GM12878 (cell line): Measurements from ENCODE around the gene PRSS33. TPM values are rescaled to one million over a fixed set of nuclear protein-coding genes. Genes with fewer than 3 reads are reported as not detected.

Source experiments
- ATAC-seq: fragments of 200-7000 bp; cut with Tn5 transposase; 3 replicates; pipeline ENCODE4 v1.9.1; 2020; ENCODE audit warnings: mild to moderate bottlenecking, moderate library complexity
- BruUV-seq: library from RNA; stranded (reverse); fragments of 400-500 nt; replicated peaks from 2 replicates; lab custom pipeline; 2021; lab: Mats Ljungman, UMichigan
- CTCF ChIA-PET: fragments of 300-600 bp; sonication (Branson Sonifier 250); formaldehyde crosslinking; extraction: SDS; loops from one replicate; lab custom pipeline; 2021; ENCODE audit warnings: inconsistent platforms; lab: Yijun Ruan, JAX
- POLR2A ChIA-PET: fragments of 350-600 bp; formaldehyde crosslinking; extraction: SDS; loops from one replicate; lab custom pipeline; 2021; ENCODE audit warnings: inconsistent platforms; lab: Charles Lee
- RAD21 ChIA-PET: fragments of 300-600 bp; sonication (Branson Sonifier 250); formaldehyde crosslinking; loops from one replicate; lab custom pipeline; 2023; ENCODE audit warnings: antibody characterized with exemption; ENCODE audit not compliant: unreplicated experiment; lab: Charles Lee
- SMC1A ChIA-PET: fragments of 300-600 bp; sonication (Branson Sonifier 250); formaldehyde crosslinking; loops from one replicate; lab custom pipeline; 2023; ENCODE audit not compliant: unreplicated experiment, uncharacterized antibody; lab: Charles Lee
- DNase-seq: peaks from one replicate; pipeline ENCODE4 v3.0.0-alpha.2; 2011; ENCODE audit warnings: low read depth, low spot score
- FAIRE-seq: peaks from 3 replicates; lab custom pipeline; 2011; peaks lifted over from hg19 to GRCh38; lab: Jason Lieb, UNC
- H2AFZ ChIP-seq: 2 replicates; pipeline ENCODE4 v1.6.0; 2011; ENCODE audit warnings: low read depth, low read length, control low read depth; ENCODE audit not compliant: control insufficient read depth
- H3K27ac ChIP-seq: 2 replicates; pipeline ENCODE4 v1.5.1; 2011; ENCODE audit warnings: control low read depth; ENCODE audit not compliant: control insufficient read depth, insufficient read depth
- H3K27me3 ChIP-seq, 2 experiments: replicated peaks in 1 of 2; 2 replicates each; pipeline versions ENCODE4 v1.6.0 to v1.6.1; 2011; ENCODE audit warnings: low read length in 1 of 2; ENCODE audit not compliant: control insufficient read depth in 2 of 2, insufficient read depth in 2 of 2
- H3K36me3 ChIP-seq, 2 experiments: 2 replicates each; pipeline ENCODE4 v1.5.1; 2011; ENCODE audit warnings: low read length in 1 of 2; ENCODE audit not compliant: control insufficient read depth in 2 of 2, insufficient read depth in 2 of 2
- H3K4me1 ChIP-seq: 2 replicates; pipeline ENCODE4 v1.6.1; 2011; ENCODE audit warnings: mild to moderate bottlenecking, low read length, moderate library complexity, mixed read lengths; ENCODE audit not compliant: control insufficient read depth, insufficient read depth
- H3K4me2 ChIP-seq: 2 replicates; pipeline ENCODE4 v1.6.0; 2011; ENCODE audit warnings: control low read depth; ENCODE audit not compliant: control insufficient read depth, insufficient read depth
- H3K4me3 ChIP-seq: fragments of 200-600 bp; sonication (generic); 2 replicates; pipeline ENCODE4 v1.5.1; 2016
- H3K79me2 ChIP-seq: 2 replicates; pipeline ENCODE4 v1.6.0; 2011; ENCODE audit warnings: low read length; ENCODE audit not compliant: control insufficient read depth, insufficient read depth
- H3K9ac ChIP-seq: 2 replicates; pipeline ENCODE4 v1.8.0; 2011; ENCODE audit warnings: low read length, control low read depth, mixed read lengths; ENCODE audit not compliant: control insufficient read depth, insufficient read depth
- H3K9me3 ChIP-seq: replicated peaks from 3 replicates; pipeline ENCODE4 v1.5.1; 2011; ENCODE audit warnings: mild to moderate bottlenecking, low read length; ENCODE audit not compliant: control insufficient read depth, insufficient read depth
- H4K20me1 ChIP-seq: 2 replicates; pipeline ENCODE4 v1.6.0; 2011; ENCODE audit not compliant: control insufficient read depth, insufficient read depth
- BCLAF1 ChIP-seq: fragments of 450-650 bp; IDR thresholded peaks from 2 replicates; pipeline ENCODE4 v1.6.1; 2017; ENCODE audit warnings: antibody characterized with exemption, mild to moderate bottlenecking, moderate library complexity
- CHD1 ChIP-seq: IDR thresholded peaks from 2 replicates; pipeline ENCODE4 v1.6.1; 2012; ENCODE audit warnings: low read depth, low read length, improper control_type of control experiment
- FOS ChIP-seq: IDR thresholded peaks from 3 replicates; pipeline ENCODE4 v1.6.1; 2011; ENCODE audit warnings: borderline replicate concordance; ENCODE audit not compliant: insufficient read length; ENCODE audit errors: extremely low read depth
- RAD51 ChIP-seq: fragments of 450-650 bp; IDR thresholded peaks from 2 replicates; pipeline ENCODE4 v1.6.1; 2016; ENCODE audit warnings: moderate library complexity, mild to moderate bottlenecking, inconsistent platforms
- RELB ChIP-seq: fragments of 450-650 bp; IDR thresholded peaks from 2 replicates; pipeline ENCODE4 v1.6.1; 2017; ENCODE audit warnings: low read depth, mild to moderate bottlenecking, moderate library complexity
- SKIL ChIP-seq: fragments of 450-650 bp; IDR thresholded peaks from 2 replicates; pipeline ENCODE4 v1.6.1; 2017; ENCODE audit warnings: mild to moderate bottlenecking, low read depth, inconsistent platforms; ENCODE audit not compliant: poor library complexity, severe bottlenecking
- WGBS: methylation state at CpG from one replicate; pipeline ENCODE4 v1.1.6; 2016; ENCODE audit warnings: low lambda C conversion rate; ENCODE audit not compliant: insufficient replicate concordance, insufficient coverage; ENCODE audit errors: missing lambda C conversion rate; 5-methylcytosine and 5-hydroxymethylcytosine counted together
- in situ Hi-C: fragments of 300-500 bp; cut with MboI; formaldehyde crosslinking; loops from 9 replicates; pipeline ENCODE4 v1.14.3; 2018; ENCODE audit warnings: mixed read lengths
- intact Hi-C: fragments of 100-400 bp; cut with micrococcal nuclease; formaldehyde crosslinking; loops from one replicate; pipeline ENCODE4 v1.14.2; 2022; ENCODE audit not compliant: unreplicated experiment
- polyA plus RNA-seq, 11 experiments: library from polyadenylated mRNA; depleted of rRNA in 4 of 11; unstranded in 6 of 11; stranded (reverse) in 5 of 11; fragments of >200 nt; fragmentation: Nextera tagmentation in 4 of 11; fragmentation: Illumina TruSeq in 1 of 11; extraction: Ambion mirVana in 4 of 11; extraction: Trizol in 1 of 11; gene quantifications; 1 replicate in 1 of 11; 2 replicates in 10 of 11; pipeline versions ENCODE4 v1.2.1 to v1.2.3, GENCODE V29; 2011 to 2016; ENCODE audit warnings: inconsistent platforms in 2 of 11, missing spikeins in 2 of 11, low read depth in 1 of 11
- total RNA-seq, 4 experiments: library from RNA; depleted of rRNA in 3 of 4; stranded (reverse); fragments of >200 nt in 3 of 4; fragmentation: Illumina TruSeq in 1 of 4; extraction: Trizol in 1 of 4; gene quantifications; 2 replicates each; pipeline versions ENCODE4 v1.2.1 to v1.2.3, GENCODE V29; 2013 to 2021

PRSS33 gene
- total and polyA plus RNA-seq, 10 of the 15 experiments (the other 5 are each of a cell fraction or from before 2014, with no cell fraction given) = not detected

GRCh38 chr16:2742323-2743006 is 44.9 kb downstream of the PRSS33 start (continued):
- TF ChIP-seq SKIL (no peak), FOS (no peak), BCLAF1 (no peak)

- BruUV-seq = no TSS peak
These were observed 46.2 kb downstream of the PRSS33 start for GRCh38 chr16:2741168-2741567.

More at GRCh38 chr16:2741168-2741567, 46.2 kb downstream of the PRSS33 start:
- intact Hi-C loops = no loop called here
- Histone ChIP-seq H3K4me1 (no peaks in the 10 kb centered on the region), H3K9me3 (no peaks in the 10 kb centered on the region), H3K27me3 (no peaks in the 10 kb centered on the region), H3K36me3 (no peaks in the 10 kb centered on the region), H3K79me2 (no peaks in the 10 kb centered on the region), H3K9ac (no peak overlapping the region), H3K4me2 (no peak overlapping the region)
- CTCF ChIA-PET = interaction anchor here (0.7 to 1.0 kb wide), 2 partner anchors 10 to 97 kb away, joined by 3 read pairs; no protein-coding TSS in a partner anchor
- in situ Hi-C loops = no loop called here
- FAIRE-seq (no peak), DNase-seq (no peak)
- SMC1A ChIA-PET = no interaction called here
- TF ChIP-seq RAD51 (no peak), RELB (no peak), CHD1 (no peak)
- TF ChIP-seq, all 136 proteins: peak for 0
- Histone ChIP-seq H4K20me1 (no peaks in the 10 kb centered on the region; the same call in 1 of the 2 replicates), H2AFZ (no peak overlapping the region), H3K27ac (no peak overlapping the region), H3K4me3 (no peak overlapping the region)
- RAD21 ChIA-PET = no interaction called here
- WGBS = 13% methylated on average over 4 of the region's 4 CpGs
- POLR2A ChIA-PET = no interaction called here
- ATAC-seq = no peak
